GM18951 (cell line): ENCODE data around the gene ARHGEF37.
"Not testable (repeated sequence)": the region's sequence is repeated elsewhere in the genome, so short reads cannot be mapped to it uniquely, and the experiment has no call there.

ENCODE experiments used
- POLR2A ChIP-seq: IDR thresholded peaks from 4 replicates; pipeline ENCODE4 v1.6.1; 2011; ENCODE audit warnings: mild to moderate bottlenecking; ENCODE audit not compliant: insufficient read length, insufficient read depth; ENCODE audit errors: extremely low read depth
- in situ Hi-C: fragments of 300-500 bp; cut with MboI; formaldehyde crosslinking; loops from one replicate; pipeline ENCODE4 v1.12.0; 2022; ENCODE audit warnings: low sequenced_read_pairs, mixed read lengths, inconsistent platforms; ENCODE audit not compliant: unreplicated experiment

The ARHGEF37 gene

DNA sequence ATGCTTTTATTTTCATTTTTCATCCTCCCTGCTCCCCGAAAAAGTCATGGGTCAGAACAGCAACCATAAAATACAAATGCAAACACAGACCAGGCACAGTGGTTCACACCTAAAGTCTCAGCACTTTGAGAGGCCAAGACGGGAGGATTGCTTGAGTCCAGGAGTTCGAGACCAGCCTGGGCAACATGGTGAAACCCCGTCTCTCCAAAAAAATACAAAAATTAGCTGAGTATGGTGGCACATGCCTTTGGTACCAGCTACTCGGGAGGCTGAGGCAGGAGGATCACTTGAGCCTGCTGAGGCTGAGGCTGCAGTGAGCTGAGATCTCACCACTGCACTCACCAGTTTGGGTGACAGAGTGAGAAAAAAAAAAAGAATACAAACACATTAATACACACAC lies 60.3 kb downstream of the ARHGEF37 start:
- no peak for TF ChIP-seq POLR2A
- in situ Hi-C loops, result no loop called here

DNA sequence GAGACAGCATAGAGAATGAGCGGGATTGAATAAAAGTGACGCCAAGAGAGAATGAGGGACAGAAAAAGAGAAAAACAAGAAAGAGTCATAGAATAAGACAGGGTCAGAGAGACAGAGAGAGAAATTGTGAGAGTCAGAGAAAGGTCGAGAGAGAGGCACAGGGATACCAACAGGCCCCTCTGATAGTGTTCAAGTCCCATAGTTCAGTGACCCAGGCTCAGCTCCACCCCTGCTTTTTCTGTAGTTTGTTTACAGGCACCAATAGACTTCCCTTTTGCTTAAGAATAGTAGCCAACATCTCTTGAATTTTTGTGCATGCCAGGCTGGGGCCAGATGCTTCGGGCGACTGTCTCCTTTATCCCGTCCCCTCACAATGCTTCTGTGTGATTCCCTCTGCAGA lies 62.5 kb downstream of the ARHGEF37 start:
- in situ Hi-C loops, result no loop called here
- TF ChIP-seq POLR2A, result no peak

- TF ChIP-seq POLR2A, result no peak
- in situ Hi-C loops, result no loop called here
Observed at GRCh38 chr5:149644629-149645028, 63.3 kb downstream of the ARHGEF37 start.

GRCh38 chr5:149645236-149645635 lies 63.9 kb downstream of the ARHGEF37 start:
- no peak for TF ChIP-seq POLR2A
- in situ Hi-C loops, result no loop called here

- in situ Hi-C loops, result no loop called here
- TF ChIP-seq POLR2A, result no peak
Observed at GRCh38 chr5:149645725-149646124, 64.4 kb downstream of the ARHGEF37 start.

- TF ChIP-seq POLR2A, result no peak
- in situ Hi-C loops, result no loop called here
Observed at GRCh38 chr5:149646564-149646963, 65.3 kb downstream of the ARHGEF37 start.

DNA sequence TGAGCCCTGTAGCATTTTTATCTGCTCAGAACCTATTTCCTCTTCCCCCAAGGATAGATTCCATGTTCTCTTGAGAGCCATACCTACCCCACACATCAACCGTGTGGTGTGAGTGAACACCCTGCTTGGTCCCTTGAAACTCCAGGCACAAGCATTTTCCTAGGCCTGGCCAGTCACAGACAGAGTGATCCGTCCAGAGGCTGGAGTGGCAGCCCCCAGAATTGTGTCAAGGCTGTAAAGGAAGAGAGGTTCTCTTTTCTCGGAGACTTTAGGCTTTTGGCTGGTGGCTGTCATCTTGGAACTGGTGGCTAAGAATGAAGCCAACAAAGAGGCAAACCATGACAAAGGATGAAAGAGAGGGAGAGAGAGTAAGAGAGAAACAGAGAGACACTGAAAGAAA lies 66.0 kb downstream of the ARHGEF37 start:
- no peak for TF ChIP-seq POLR2A
- in situ Hi-C loops, result no loop called here

GRCh38 chr5:149648464-149649393 lies 67.4 kb downstream of the ARHGEF37 start:
- in situ Hi-C loops, result not testable (repeated sequence)

DNA sequence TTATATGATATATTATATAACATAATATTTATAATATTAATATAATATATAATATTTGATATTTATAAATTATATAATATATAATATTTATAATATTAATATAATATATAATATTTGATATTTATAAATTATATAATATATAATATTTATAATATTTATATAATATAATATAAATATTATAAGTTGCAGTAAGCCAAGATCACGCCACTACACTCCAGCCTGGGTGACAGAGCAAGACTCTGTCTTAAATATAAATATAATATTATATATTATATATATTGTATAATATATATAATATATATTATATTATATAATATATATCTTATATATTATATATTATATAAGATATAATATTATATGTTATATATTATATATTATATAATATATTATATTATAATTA lies 68.4 kb downstream of the ARHGEF37 start:
- in situ Hi-C loops, result not testable (repeated sequence)

DNA sequence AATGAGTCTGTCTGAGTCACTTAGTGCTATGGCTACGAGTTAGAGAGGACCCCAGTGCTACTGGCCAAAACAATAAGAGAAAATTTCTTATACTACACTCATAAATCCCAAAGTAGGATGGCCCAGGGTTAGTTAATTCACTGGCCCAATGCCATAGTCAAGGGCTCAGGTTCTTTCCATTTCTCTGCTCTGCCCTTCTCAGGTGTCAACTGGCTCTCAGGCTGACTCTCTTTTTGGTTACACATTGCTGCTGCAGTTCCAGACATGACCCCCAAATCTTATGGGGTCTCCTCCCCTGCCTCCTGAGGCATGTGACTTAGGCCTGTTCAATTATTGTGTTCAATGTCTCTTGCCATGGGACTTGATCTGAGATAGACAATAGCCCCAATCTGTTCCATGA lies 70.4 kb downstream of the ARHGEF37 start:
- in situ Hi-C loops, result no loop called here
- TF ChIP-seq POLR2A, result no peak

DNA sequence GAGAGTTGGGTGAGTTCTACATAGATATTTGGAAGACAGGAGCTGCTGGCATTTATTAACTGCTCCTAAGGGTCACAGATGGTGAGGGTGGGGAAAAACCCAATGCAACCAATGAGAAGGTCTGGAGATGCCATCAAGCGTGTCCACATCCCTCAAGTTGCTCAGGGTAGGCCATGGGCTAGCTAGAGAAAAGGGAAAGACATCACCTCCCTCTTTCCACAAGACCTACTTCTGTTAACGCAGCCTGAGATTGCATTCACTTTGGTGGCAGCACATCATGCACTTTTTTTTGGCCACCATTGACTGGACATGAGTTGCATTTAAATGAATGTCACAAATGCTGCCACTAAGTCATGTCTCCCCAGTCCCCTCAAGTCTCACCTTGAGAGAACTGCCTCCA lies 71.4 kb downstream of the ARHGEF37 start:
- in situ Hi-C loops, result no loop called here
- TF ChIP-seq POLR2A, result no peak

GRCh38 chr5:149654231-149654630 lies 72.9 kb downstream of the ARHGEF37 start:
- no peak for TF ChIP-seq POLR2A

DNA sequence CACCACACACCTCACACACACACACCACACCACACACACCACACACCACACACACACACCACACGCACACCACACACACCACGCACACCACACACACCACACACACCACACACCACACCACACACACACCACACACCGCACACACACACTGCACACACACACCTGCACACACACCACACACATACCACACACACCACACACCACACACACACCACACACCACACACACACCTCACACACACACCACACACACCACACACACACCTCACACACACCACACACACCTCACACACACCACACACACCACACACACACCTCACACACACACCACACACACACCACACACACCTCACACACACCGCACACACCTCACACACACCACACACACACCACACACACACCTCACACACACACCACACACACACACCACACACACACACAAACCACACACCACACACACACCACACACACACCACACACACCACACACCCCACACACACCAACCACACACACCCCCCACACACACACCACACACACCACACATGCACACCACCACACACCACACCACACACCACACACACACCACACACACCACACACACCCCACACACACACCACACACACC lies 73.7 kb downstream of the ARHGEF37 start:
- no peak for TF ChIP-seq POLR2A
- in situ Hi-C loops, result no loop called here

More at GRCh38 chr5:149654231-149654630, 72.9 kb downstream of the ARHGEF37 start:
- in situ Hi-C loops, result no loop called here

DNA sequence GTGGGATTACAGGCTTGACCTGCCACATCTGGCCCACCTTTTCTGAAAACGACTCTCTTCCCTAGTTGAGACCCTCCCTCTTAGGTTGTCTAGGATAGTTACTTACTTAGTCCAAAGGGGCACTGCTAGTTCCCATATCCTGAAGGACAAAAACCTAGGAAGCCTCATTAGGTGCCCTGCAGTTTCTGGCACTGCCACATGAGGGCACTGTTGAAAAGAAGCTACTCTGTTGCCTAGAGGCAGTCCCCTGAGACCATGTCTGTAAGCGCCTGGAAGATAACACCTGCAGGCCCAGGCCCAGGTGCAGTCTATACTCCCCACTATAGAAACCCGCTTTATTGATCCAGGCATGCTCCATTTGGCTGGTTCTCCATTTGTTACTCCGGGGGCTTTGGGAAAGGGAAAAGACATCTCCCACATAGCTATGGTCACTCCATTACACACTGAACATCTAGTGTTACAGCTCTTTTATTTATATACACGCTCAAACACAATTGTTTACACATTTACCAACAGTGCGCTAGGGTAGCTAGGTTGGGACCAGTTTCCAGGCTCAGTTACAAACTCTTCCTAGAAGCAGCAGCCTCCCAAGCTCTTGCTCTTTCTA lies 75.4 kb downstream of the ARHGEF37 start:
- in situ Hi-C loops, result no loop called here
- TF ChIP-seq POLR2A, result no peak

GRCh38 chr5:149657324-149657723 lies 76.0 kb downstream of the ARHGEF37 start:
- no peak for TF ChIP-seq POLR2A
- in situ Hi-C loops, result no loop called here
